GM19035 (cell line): ENCODE measurements around the gene ATP11C.
"Not testable (repeated sequence)": the region's sequence is repeated elsewhere in the genome, so short reads cannot be mapped to it uniquely, and the experiment has no call there.

Experiments used
- ATAC-seq: cut with Tn5 transposase; IDR thresholded peaks from one replicate; pipeline ENCODE4 v1.9.1; 2021; ENCODE audit not compliant: unreplicated experiment

ATP11C gene

GRCh38 chrX:139932901-139933796, at the start of gene ATP11C:
ATP11C (minus strand) TSS chrX:139933053; CDS start chrX:139932042, 1,011 bp downstream.
- ATAC-seq, result peak; percentile 75

- ATAC-seq, result no peak
Observed at GRCh38 chrX:139974471-139974870, 41.6 kb upstream of the ATP11C start.

- no peak for ATAC-seq
Observed at GRCh38 chrX:139972629-139973624, 40.1 kb upstream of the ATP11C start.

GRCh38 chrX:139972113-139972512, 39.3 kb upstream of the ATP11C start:
- no peak for ATAC-seq

- no peak for ATAC-seq
Observed at GRCh38 chrX:139971394-139971749, 38.5 kb upstream of the ATP11C start.

GRCh38 chrX:139969286-139969685, 36.4 kb upstream of the ATP11C start:
- no peak for ATAC-seq

- no peak for ATAC-seq
Observed at GRCh38 chrX:139967750-139968149, 34.9 kb upstream of the ATP11C start.

- no peak for ATAC-seq
Observed at GRCh38 chrX:139967300-139967699, 34.4 kb upstream of the ATP11C start.

- not testable (repeated sequence) for ATAC-seq
Observed at GRCh38 chrX:139966159-139966558, 33.3 kb upstream of the ATP11C start.

- ATAC-seq, result no peak
Observed at GRCh38 chrX:139965421-139965820, 32.6 kb upstream of the ATP11C start, which contains the start of gene CXorf66. CXorf66 (minus strand) TSS chrX:139965521; CDS start chrX:139965496, 25 bp downstream.

- not testable (repeated sequence) for ATAC-seq
Observed at GRCh38 chrX:139961091-139961490, 28.2 kb upstream of the ATP11C start.

GRCh38 chrX:139949703-139950102, 16.9 kb upstream of the ATP11C start:
- ATAC-seq, result no peak

GRCh38 chrX:139945075-139945474, 12.2 kb upstream of the ATP11C start:
- ATAC-seq, result no peak

GRCh38 chrX:139936259-139936658, 3.4 kb upstream of the ATP11C start:
- ATAC-seq, result no peak

GRCh38 chrX:139933904-139934303, 1.1 kb upstream of the ATP11C start:
- no peak for ATAC-seq

GRCh38 chrX:139932073-139932900, 566 bp downstream of the ATP11C start:
- ATAC-seq, result peak; percentile 48

- ATAC-seq, result no peak
Observed at GRCh38 chrX:139931646-139932072, 1.2 kb downstream of the ATP11C start.

- no peak for ATAC-seq
Observed at GRCh38 chrX:139930916-139931645, 1.8 kb downstream of the ATP11C start.

- no peak for ATAC-seq
Observed at GRCh38 chrX:139930401-139930800, 2.5 kb downstream of the ATP11C start.

GRCh38 chrX:139929876-139930275, 3.0 kb downstream of the ATP11C start:
- no peak for ATAC-seq
